ENCODE results near the gene RAP1GAP2. TPM values are rescaled to one million over a fixed set of nuclear protein-coding genes. Genes with fewer than 3 reads are reported as not detected.
"Not testable (repeated sequence)": the region's sequence is repeated elsewhere in the genome, so short reads cannot be mapped to it uniquely, and the experiment has no call there.

RAP1GAP2 gene
- total and polyA plus RNA-seq, 7 donors: 0.25 to 2.0 (median 0.84) TPM

GRCh38 chr17:2814481-2815341 is 18.5 kb downstream of the RAP1GAP2 start:
- ATAC-seq (peak in 1 of 4 donors; percentile 10), DNase-seq (peak in 1 of 2 donors; percentile 64)
- H3K36me3 ChIP-seq (ENCODE audit: insufficient read depth in 1 of 2, low read depth in 1 of 2): no peaks in the 10 kb centered on the region
- H3K27ac ChIP-seq: no peak overlapping the region
- H3K4me1 ChIP-seq: no peaks in the 10 kb centered on the region
- peak overlapping the region; percentile 11 for H3K4me3 ChIP-seq
- WGBS, 3 donors: 48 to 50% (median 49%) methylated on average over 27 of the region's 27 CpGs
- H3K9me3 ChIP-seq: no peaks in the 10 kb centered on the region
- H3K27me3 ChIP-seq (ENCODE audit: insufficient read depth in 3 of 3, low read length in 2 of 3): peaks cover 0 to 20% (median 0%) of the 10 kb centered on the region in 3 donors
- intact Hi-C loops (cut with DNase I): no loop called here
- TF ChIP-seq CTCF (IDR thresholded peaks at IDR 0.05): no peak

GRCh38 chr17:2815781-2816185 is 19.5 kb downstream of the RAP1GAP2 start:
- DNase-seq (no peak), ATAC-seq (no peak)
- no peaks in the 10 kb centered on the region for H3K4me1 ChIP-seq
- no peak overlapping the region for H3K4me3 ChIP-seq
- no peak for TF ChIP-seq CTCF (IDR thresholded peaks at IDR 0.05)
- H3K36me3 ChIP-seq (ENCODE audit: insufficient read depth in 1 of 2, low read depth in 1 of 2): no peaks in the 10 kb centered on the region
- H3K27me3 ChIP-seq (ENCODE audit: insufficient read depth in 3 of 3, low read length in 2 of 3): peaks cover 0 to 20% (median 0%) of the 10 kb centered on the region in 3 donors
- WGBS, 3 donors: 70 to 76% (median 73%) methylated on average over 17 of the region's 17 CpGs
- intact Hi-C loops (cut with DNase I): no loop called here
- H3K27ac ChIP-seq: no peak overlapping the region
- H3K9me3 ChIP-seq: no peaks in the 10 kb centered on the region

GRCh38 chr17:2816688-2817087 is 20.4 kb downstream of the RAP1GAP2 start:
- 85% methylated on average over 4 of the region's 4 CpGs; no CpG with 5 or more reads in 2 of the 3 donors for WGBS, 3 donors
- H3K4me3 ChIP-seq: no peak overlapping the region
- no peak overlapping the region for H3K27ac ChIP-seq
- TF ChIP-seq CTCF (IDR thresholded peaks at IDR 0.05): no peak
- H3K9me3 ChIP-seq: no peaks in the 10 kb centered on the region
- no peak for DNase-seq
- H3K27me3 ChIP-seq (ENCODE audit: insufficient read depth in 3 of 3, low read length in 2 of 3): peaks cover 0 to 13% (median 0%) of the 10 kb centered on the region in 3 donors
- no peaks in the 10 kb centered on the region for H3K4me1 ChIP-seq
- ATAC-seq: no peak
- intact Hi-C loops (cut with DNase I): no loop called here
- H3K36me3 ChIP-seq (ENCODE audit: insufficient read depth in 1 of 2, low read depth in 1 of 2): no peaks in the 10 kb centered on the region

GRCh38 chr17:2819294-2819693 is 23.1 kb downstream of the RAP1GAP2 start:
- intact Hi-C loops (cut with DNase I); H3K4me1 ChIP-seq; DNase-seq; H3K27me3 ChIP-seq (ENCODE audit: insufficient read depth in 3 of 3, low read length in 2 of 3); H3K36me3 ChIP-seq (ENCODE audit: insufficient read depth in 1 of 2, low read depth in 1 of 2); H3K27ac ChIP-seq; H3K9me3 ChIP-seq; H3K4me3 ChIP-seq; ATAC-seq: not testable (repeated sequence)
- WGBS, 3 donors: 77 to 83% (median 79%) methylated on average over 5 of the region's 5 CpGs

- Histone ChIP-seq H3K27me3 (ENCODE audit: insufficient read depth in 3 of 3, low read length in 2 of 3) (peaks cover 0 to 5% (median 3%) of the 10 kb centered on the region in 3 donors), H3K27ac (no peak overlapping the region), H3K9me3 (no peaks in the 10 kb centered on the region), H3K4me1 (no peaks in the 10 kb centered on the region), H3K4me3 (no peak overlapping the region), H3K36me3 (ENCODE audit: insufficient read depth in 1 of 2, low read depth in 1 of 2) (no peaks in the 10 kb centered on the region)
- intact Hi-C loops (cut with DNase I): loop anchor here in 1 of 2 donors (5.0 kb wide), 1 partner anchor 832 kb away; no protein-coding TSS in a partner anchor
- DNase-seq (no peak), ATAC-seq (no peak)
- no peak for TF ChIP-seq CTCF (IDR thresholded peaks at IDR 0.05)
- 71% methylated on average over 11 of the region's 11 CpGs for WGBS, 3 donors
These were observed 23.8 kb downstream of the RAP1GAP2 start for GRCh38 chr17:2819921-2820501.

Data from psoas muscle (tissue), 8 donors.